Keratinocyte (primary cell): ENCODE results near the gene PRKD2. TPM values are rescaled to one million over a fixed set of nuclear protein-coding genes. Genes with fewer than 3 reads are reported as not detected.

ENCODE experiments used
- DNase-seq: peaks from one replicate; pipeline ENCODE4 v3.0.0-alpha.2; 2011; ENCODE audit warnings: low read depth, missing footprints, low spot score
- FAIRE-seq: peaks from 2 replicates; lab custom pipeline; 2011; peaks lifted over from hg19 to GRCh38; lab: Jason Lieb, UNC
- H2AFZ ChIP-seq: 2 replicates; pipeline ENCODE4 v1.6.0; 2012; ENCODE audit warnings: low read length, control low read depth, inconsistent platforms; ENCODE audit not compliant: control insufficient read depth
- H3K27ac ChIP-seq: 2 replicates; pipeline ENCODE4 v1.5.1; 2011; ENCODE audit warnings: low read length; ENCODE audit not compliant: control insufficient read depth, insufficient read depth
- H3K27me3 ChIP-seq: 3 replicates; pipeline ENCODE4 v1.6.0; 2011; ENCODE audit warnings: low read length; ENCODE audit not compliant: control insufficient read depth, insufficient read depth; ENCODE audit errors: extremely low read depth
- H3K36me3 ChIP-seq, 2 experiments: 2 replicates in 1 of 2; 3 replicates in 1 of 2; pipeline ENCODE4 v1.5.1; 2011; ENCODE audit warnings: low read length in 2 of 2, mild to moderate bottlenecking in 1 of 2; ENCODE audit not compliant: control insufficient read depth in 2 of 2, insufficient read depth in 2 of 2; ENCODE audit errors: extremely low read depth in 1 of 2
- H3K4me1 ChIP-seq: 3 replicates; pipeline ENCODE4 v1.5.1; 2011; ENCODE audit warnings: low read length; ENCODE audit not compliant: control insufficient read depth, insufficient read depth; ENCODE audit errors: extremely low read depth
- H3K4me2 ChIP-seq: 3 replicates; pipeline ENCODE4 v1.6.0; 2011; ENCODE audit warnings: low read depth, low read length; ENCODE audit not compliant: control insufficient read depth, insufficient read depth; ENCODE audit errors: extremely low read depth
- H3K4me3 ChIP-seq, 3 experiments: fragments of 200-600 bp in 1 of 3; sonication (generic) in 1 of 3; 2 replicates in 2 of 3; 3 replicates in 1 of 3; pipeline ENCODE4 v1.5.1; 2011 to 2016; ENCODE audit warnings: low read length in 3 of 3, mild to moderate bottlenecking in 3 of 3, control low read depth in 2 of 3, inconsistent platforms in 1 of 3, low read depth in 1 of 3, mixed read lengths in 1 of 3, mixed run types in 1 of 3, moderate library complexity in 1 of 3; ENCODE audit not compliant: control insufficient read depth in 2 of 3, insufficient read depth in 2 of 3; ENCODE audit errors: extremely low read depth in 1 of 3
- H3K79me2 ChIP-seq: 2 replicates; pipeline ENCODE4 v1.6.0; 2012; ENCODE audit warnings: low read length; ENCODE audit not compliant: control insufficient read depth, insufficient read depth
- H3K9ac ChIP-seq: 3 replicates; pipeline ENCODE4 v1.6.0; 2011; ENCODE audit warnings: low read length; ENCODE audit not compliant: control insufficient read depth, insufficient read depth; ENCODE audit errors: extremely low read depth
- H3K9me1 ChIP-seq: 3 replicates; pipeline ENCODE4 v1.6.0; 2011; ENCODE audit warnings: low read length; ENCODE audit not compliant: control insufficient read depth, insufficient read depth; ENCODE audit errors: extremely low read depth
- H3K9me3 ChIP-seq: 2 replicates; pipeline ENCODE4 v1.5.1; 2012; ENCODE audit warnings: low read depth, low read length; ENCODE audit not compliant: control insufficient read depth
- H4K20me1 ChIP-seq: 3 replicates; pipeline ENCODE4 v1.6.0; 2011; ENCODE audit warnings: low read length; ENCODE audit not compliant: control insufficient read depth, insufficient read depth; ENCODE audit errors: extremely low read depth
- CTCF ChIP-seq, 3 experiments: IDR thresholded peaks in 1 of 3; conservative IDR thresholded peaks in 1 of 3; optimal IDR thresholded peaks in 1 of 3; 2 replicates in 2 of 3; 3 replicates in 1 of 3; pipeline versions ENCODE3 to v1.5.1; 2011; ENCODE audit warnings: low read length in 3 of 3, mild to moderate bottlenecking in 3 of 3, moderate library complexity in 2 of 3, control low read depth in 1 of 3, inconsistent platforms in 1 of 3; ENCODE audit not compliant: insufficient read depth in 2 of 3; ENCODE audit errors: extremely low read depth in 1 of 3
- EZH2 ChIP-seq: IDR thresholded peaks from one replicate; pipeline ENCODE4 v1.6.1; 2012; ENCODE audit warnings: inconsistent platforms, mild to moderate bottlenecking, low read length, moderate library complexity
- dilution Hi-C: fragments of 300-500 bp; cut with MboI; formaldehyde crosslinking; loops from one replicate; pipeline ENCODE4 v1.7.0; 2020; ENCODE audit warnings: low sequenced_read_pairs; ENCODE audit not compliant: extremely low pct_ligation_motif_present
- polyA plus RNA-seq, 5 experiments: library from polyadenylated mRNA; depleted of rRNA in 3 of 5; stranded (reverse) in 3 of 5; stranded (forward) in 1 of 5; unstranded in 1 of 5; fragments of >200 nt; gene quantifications; 1 replicate in 1 of 5; 2 replicates in 3 of 5; 3 replicates in 1 of 5; pipeline versions ENCODE4 v1.2.1 to v1.2.3, GENCODE V29; 2011 to 2012; ENCODE audit warnings: missing spikeins in 2 of 5, low read depth in 1 of 5, low replicate concordance in 1 of 5

PRKD2 gene
- polyA plus RNA-seq, 1 donor (not counting 4 experiments of a cell fraction or from before 2014, with no cell fraction given): 9.9 TPM

- Histone ChIP-seq H3K9ac (no peak overlapping the region), H3K4me1 (peaks cover 17% of the 10 kb centered on the region)
- DNase-seq: no peak
Measured at GRCh38 chr19:46718157-46718933, 1.4 kb upstream of the PRKD2 start.

GRCh38 chr19:46717716-46718143, 816 bp upstream of the PRKD2 start:
- H3K4me2 ChIP-seq: peak overlapping the region; percentile 83
- H3K27me3 ChIP-seq: no peaks in the 10 kb centered on the region
- H3K4me1 ChIP-seq: peaks cover 17% of the 10 kb centered on the region
- H3K9me3 ChIP-seq: no peaks in the 10 kb centered on the region
- H3K36me3 ChIP-seq: peaks cover 18 to 28% of the 10 kb centered on the region in 2 experiments
- DNase-seq (no peak), FAIRE-seq (no peak)
- dilution Hi-C loops: no loop called here
- H3K4me3 ChIP-seq: peak overlapping the region in 2 of 3 experiments; percentile 90 to 96
- no peaks in the 10 kb centered on the region for H3K9me1 ChIP-seq
- H3K9ac ChIP-seq: no peak overlapping the region
- peaks cover 24% of the 10 kb centered on the region for H3K79me2 ChIP-seq
- TF ChIP-seq EZH2: no peak
- TF ChIP-seq CTCF (optimal IDR thresholded peaks at IDR 0.05 in 1 of 3, IDR thresholded peaks at IDR 0.05 in 1 of 3, conservative IDR thresholded peaks at IDR 0.05 in 1 of 3; ENCODE audit: extremely low read depth in 1 of 3, insufficient read depth in 2 of 3, low read length in 3 of 3): no peak
- H4K20me1 ChIP-seq: peaks cover 2% of the 10 kb centered on the region
- H3K27ac ChIP-seq: no peak overlapping the region
- H2AFZ ChIP-seq: no peak overlapping the region

More at GRCh38 chr19:46718157-46718933, 1.4 kb upstream of the PRKD2 start:
- no peaks in the 10 kb centered on the region for H3K9me3 ChIP-seq
- no peak overlapping the region for H2AFZ ChIP-seq
- peaks cover 20 to 33% of the 10 kb centered on the region in 2 experiments for H3K36me3 ChIP-seq
- H4K20me1 ChIP-seq: peaks cover 2% of the 10 kb centered on the region
- dilution Hi-C loops: no loop called here
- no peaks in the 10 kb centered on the region for H3K9me1 ChIP-seq
- H3K79me2 ChIP-seq: peaks cover 24% of the 10 kb centered on the region
- H3K4me3 ChIP-seq: no peak overlapping the region
- no peak for TF ChIP-seq CTCF (optimal IDR thresholded peaks at IDR 0.05 in 1 of 3, IDR thresholded peaks at IDR 0.05 in 1 of 3, conservative IDR thresholded peaks at IDR 0.05 in 1 of 3; ENCODE audit: extremely low read depth in 1 of 3, insufficient read depth in 2 of 3, low read length in 3 of 3)
- TF ChIP-seq EZH2: no peak
- H3K27ac ChIP-seq: no peak overlapping the region
- FAIRE-seq: no peak
- peak overlapping the region; percentile 83 for H3K4me2 ChIP-seq
- no peaks in the 10 kb centered on the region for H3K27me3 ChIP-seq
